NCI-H2107 treated with DMSO at 0.1 percent for 48 hours (cell line): Measurements from ENCODE around the gene TMEM207.
"Not testable (repeated sequence)": the region's sequence is repeated elsewhere in the genome, so short reads cannot be mapped to it uniquely, and the experiment has no call there.

Experiments used
- DNase-seq: peaks from one replicate; lab custom pipeline; 2025; ENCODE audit not compliant: unreplicated experiment; lab: John Stamatoyannopoulos, UW

TMEM207 gene

DNA sequence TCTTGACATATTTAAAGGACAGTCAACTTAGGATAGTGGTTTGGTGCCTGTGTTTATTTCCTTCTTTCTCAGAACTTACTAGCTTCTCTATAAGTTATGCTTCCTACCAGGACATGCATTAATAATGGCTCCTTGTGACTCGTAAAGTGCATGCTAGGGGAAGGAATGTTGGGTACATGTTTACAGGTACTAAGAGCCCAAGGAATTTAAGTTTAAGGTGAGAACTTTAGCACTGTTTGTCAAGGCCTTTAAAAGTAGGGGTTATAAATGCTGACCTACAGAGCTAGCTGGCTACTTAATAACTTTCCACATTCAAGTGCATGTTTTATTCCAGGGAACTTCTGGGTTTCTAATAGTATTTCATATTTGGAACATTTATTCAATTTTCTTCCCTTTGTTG lies at the start of gene TMEM207:
TSS of gene TMEM207 (minus strand) at position 101 of the 400 bp plus-strand sequence. CDS start at position 9, 92 bp downstream.
- DNase-seq, result no peak

DNA sequence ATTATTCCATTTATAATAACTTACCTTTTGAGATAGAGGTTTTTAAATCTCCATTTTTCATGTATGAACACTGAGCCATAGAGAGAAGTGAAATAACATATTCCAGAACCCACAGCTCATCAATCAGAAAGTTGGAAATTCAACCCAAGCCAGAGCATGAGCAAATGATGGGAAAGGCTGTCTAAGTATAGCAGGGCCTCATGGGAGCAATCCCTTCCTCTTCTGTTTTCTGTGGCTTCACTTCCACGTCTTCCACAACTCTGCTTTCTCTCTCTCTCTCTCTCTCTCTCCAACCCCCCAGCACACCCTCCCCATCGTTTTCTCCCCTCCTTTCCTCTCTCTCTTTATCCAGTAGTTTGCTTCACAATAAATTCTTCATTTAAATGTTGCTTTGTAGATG lies 49.4 kb upstream of the TMEM207 start:
- no peak for DNase-seq

DNA sequence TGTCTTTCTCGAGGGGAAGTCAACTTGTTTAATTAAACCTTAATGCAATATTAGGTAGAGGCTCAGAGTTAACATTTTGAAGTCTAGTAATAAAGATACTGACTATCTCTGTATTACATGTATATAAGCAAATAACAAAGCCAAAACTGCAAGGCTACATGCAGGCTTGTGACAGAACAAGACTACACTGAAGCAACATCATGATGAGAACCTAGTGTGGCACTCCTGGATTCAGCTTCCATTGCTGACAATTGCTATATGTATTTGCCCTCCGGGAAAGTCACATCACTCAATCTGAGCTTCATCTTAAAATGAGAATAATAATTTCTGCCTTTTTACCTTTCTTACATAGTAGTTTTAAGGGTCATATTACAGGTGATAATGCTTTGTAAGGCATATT lies 48.6 kb upstream of the TMEM207 start:
- DNase-seq, result no peak

- DNase-seq, result no peak
These were observed 48.1 kb upstream of the TMEM207 start for GRCh38 chr3:190497811-190498210.

GRCh38 chr3:190496859-190497258 lies 47.2 kb upstream of the TMEM207 start:
- no peak for DNase-seq

GRCh38 chr3:190495796-190496195 lies 46.1 kb upstream of the TMEM207 start:
- no peak for DNase-seq

DNA sequence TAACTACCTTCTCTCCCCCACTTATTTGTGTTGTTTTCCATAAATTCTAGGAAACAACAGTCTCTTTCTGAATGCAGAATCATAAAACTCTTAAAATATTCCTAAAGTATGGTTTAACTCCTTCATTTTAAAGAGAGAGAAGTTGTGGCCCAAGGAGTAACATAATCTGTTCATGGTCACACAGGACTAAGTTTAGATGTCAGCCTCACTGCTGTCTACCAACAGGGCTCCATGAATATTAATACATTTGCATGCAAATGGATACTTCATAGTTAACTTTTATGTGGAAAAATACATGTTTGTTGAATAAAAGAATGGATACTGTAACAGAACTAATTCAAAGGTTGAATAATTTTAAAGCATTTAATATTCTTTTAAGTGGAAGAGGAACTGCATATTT lies 45.7 kb upstream of the TMEM207 start:
- no peak for DNase-seq

- no peak for DNase-seq
These were observed 45.2 kb upstream of the TMEM207 start for GRCh38 chr3:190494907-190495306.

- no peak for DNase-seq
These were observed 43.3 kb upstream of the TMEM207 start for GRCh38 chr3:190492966-190493365.

DNA sequence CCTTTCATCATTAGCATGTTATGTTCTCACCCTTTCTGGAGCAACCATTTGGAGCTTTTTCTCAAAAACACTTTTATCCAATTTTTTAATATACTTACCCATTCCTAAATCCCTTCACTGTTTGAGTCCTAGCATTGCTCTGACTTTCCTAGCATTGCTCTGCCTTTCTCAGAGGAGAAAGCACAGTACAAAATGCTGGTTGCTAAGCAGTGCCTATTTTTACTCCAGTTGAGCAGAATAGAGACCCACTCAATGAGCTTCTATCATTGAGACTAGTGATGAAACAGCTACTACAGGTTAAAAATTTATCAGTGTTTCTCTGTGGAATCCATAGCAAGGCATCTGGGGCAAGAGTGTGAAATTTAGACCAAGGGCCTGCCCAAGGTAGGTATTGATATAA lies 42.4 kb upstream of the TMEM207 start:
- DNase-seq, result no peak

DNA sequence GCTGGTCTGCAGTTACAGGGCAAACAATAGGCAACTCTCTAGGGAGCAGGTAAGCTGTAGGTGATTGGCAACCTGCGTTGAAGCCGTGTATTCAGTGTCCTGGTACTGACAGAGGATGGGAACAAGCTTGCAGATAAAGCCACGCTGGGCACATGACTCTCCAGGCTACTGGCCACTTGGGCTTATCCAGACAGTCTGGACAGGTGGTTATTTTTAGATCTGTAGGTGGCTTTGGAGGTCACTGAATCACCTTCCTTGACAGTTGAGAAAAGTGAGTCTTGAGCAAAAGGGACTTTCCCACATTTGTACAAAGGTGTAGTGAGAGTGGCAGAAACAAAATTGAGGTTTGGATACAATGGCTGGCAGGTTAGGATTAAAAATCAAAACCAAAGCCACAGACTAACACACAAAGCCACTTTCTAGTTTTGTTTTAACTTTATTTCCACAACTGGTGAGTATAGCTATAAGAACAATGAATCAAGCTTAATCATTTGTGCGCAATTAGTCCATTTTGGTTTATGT lies 41.9 kb upstream of the TMEM207 start:
- no peak for DNase-seq

- DNase-seq, result no peak
These were observed 37.4 kb upstream of the TMEM207 start for GRCh38 chr3:190486908-190487607.

DNA sequence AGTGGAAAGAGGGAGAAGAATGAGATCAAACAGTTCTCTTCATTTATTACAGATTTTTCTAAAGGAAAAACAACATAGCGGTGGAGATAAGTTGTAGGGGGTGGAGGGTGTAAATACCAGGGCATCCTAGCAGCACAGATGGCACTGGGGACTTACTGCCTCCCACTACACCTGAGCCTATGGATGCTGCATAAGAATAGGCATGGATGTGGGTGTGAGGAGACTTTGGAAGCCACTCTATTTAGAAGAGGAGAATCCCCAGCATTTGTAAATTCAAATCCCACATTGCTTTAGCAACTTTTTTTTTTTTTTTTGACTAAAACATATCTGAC lies 36.8 kb upstream of the TMEM207 start:
- DNase-seq, result no peak

GRCh38 chr3:190485830-190486532 lies 36.3 kb upstream of the TMEM207 start:
- no peak for DNase-seq

DNA sequence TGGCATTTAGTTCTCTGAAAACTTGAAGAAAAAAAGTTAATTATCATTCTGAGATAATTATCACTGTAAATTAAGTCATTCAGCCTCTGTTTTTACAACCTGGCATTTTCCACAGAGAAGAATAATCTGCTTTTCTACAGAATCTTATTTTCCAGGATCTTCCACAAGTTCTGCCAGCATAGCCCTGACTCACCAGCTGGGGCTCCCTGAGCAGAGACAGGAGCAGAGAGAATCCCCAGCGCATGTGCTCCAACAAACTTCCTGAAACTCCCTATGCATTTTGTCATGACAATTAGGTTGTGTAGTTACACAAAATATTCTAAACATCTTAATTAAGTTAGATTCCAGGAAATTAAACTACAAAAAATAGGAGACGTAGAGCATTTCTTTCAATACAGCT lies 32.1 kb upstream of the TMEM207 start:
- DNase-seq, result no peak

- not testable (repeated sequence) for DNase-seq
These were observed 23.6 kb upstream of the TMEM207 start for GRCh38 chr3:190473261-190473660.

DNA sequence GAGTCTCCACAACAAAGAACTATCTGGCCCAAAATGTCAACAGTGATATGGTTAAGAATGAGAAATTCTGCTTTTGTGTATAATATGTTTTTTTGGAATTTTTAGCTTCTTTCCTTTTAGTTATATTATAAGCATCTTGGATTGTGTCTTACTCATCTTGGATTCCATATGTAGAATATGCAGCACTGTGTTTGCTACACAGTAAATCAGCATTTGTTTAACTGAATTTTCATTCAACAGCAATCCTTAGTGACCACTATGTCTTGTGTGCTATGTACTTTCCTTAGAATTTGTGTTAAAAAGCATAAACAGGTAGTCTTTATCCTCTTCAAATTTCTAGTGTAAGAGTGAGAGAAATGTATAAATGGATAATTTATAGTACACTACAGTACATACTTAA lies 18.2 kb upstream of the TMEM207 start:
- DNase-seq, result no peak

DNA sequence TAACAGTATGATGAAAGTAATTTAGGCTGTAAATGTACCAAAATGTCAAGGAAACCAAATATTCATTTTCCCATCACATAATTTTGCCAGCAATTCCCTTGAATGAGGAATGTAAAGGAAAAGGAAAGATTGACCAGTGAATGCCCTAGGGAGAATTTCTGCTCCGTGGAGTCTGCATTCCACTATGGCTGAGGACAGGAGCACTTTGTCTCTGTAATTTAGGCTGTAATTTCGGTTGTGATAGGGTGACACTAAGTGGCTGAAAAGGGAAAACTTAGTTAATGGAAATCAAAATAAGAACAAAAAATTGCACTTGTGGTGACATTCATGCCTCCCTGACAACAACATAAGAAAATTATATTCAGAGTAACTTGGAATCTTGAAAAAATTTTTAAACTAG lies 8.3 kb upstream of the TMEM207 start:
- DNase-seq, result no peak

- DNase-seq, result no peak
These were observed 7.1 kb upstream of the TMEM207 start for GRCh38 chr3:190456770-190457169.

GRCh38 chr3:190455828-190456227 lies 6.1 kb upstream of the TMEM207 start:
- no peak for DNase-seq

DNA sequence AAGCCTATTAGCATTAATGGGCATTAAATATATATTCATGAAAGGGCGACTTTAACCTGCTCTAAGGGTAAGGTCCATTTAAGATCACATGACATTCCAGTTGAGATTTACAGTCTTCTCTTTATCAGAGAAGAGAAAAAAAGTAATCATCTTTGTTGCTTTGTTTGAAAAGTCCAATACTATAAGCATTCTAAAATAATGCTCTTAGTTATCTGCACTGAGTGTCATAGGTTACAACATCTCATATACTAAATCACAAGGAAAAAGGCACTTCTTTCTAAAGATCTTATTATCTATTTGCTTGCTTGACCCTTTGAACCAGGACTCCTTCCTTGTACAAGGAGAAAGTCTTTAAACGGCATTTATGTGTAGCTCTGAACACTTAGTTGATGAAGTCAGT lies 1.4 kb downstream of the TMEM207 start:
- no peak for DNase-seq

- DNase-seq, result no peak
These were observed 3.0 kb downstream of the TMEM207 start for GRCh38 chr3:190446573-190447279.
